Spinal cord (tissue), 10 donors: ENCODE results near the gene SLC16A2. TPM values are rescaled to one million over a fixed set of nuclear protein-coding genes. Genes with fewer than 3 reads are reported as not detected.
"Not testable (repeated sequence)": the region's sequence is repeated elsewhere in the genome, so short reads cannot be mapped to it uniquely, and the experiment has no call there.

Source experiments
- DNase-seq, 6 donors: peaks; one replicate each; pipeline versions ENCODE4 v3.0.0 to v3.0.0-alpha.2; 2013 to 2015; ENCODE audit warnings: low spot score in 6 of 6, low read depth in 4 of 6
- H3K27ac ChIP-seq: one replicate; pipeline ENCODE4 v1.5.1; 2013; ENCODE audit warnings: low read depth, low read length, control low read depth
- H3K27me3 ChIP-seq: one replicate; pipeline ENCODE4 v1.6.1; 2013; ENCODE audit warnings: low read length; ENCODE audit not compliant: control insufficient read depth, insufficient read depth
- H3K36me3 ChIP-seq: one replicate; pipeline ENCODE4 v1.6.1; 2013; ENCODE audit warnings: low read length; ENCODE audit not compliant: control insufficient read depth, insufficient read depth
- H3K4me1 ChIP-seq: one replicate; pipeline ENCODE4 v1.6.1; 2013; ENCODE audit warnings: low read length; ENCODE audit not compliant: control insufficient read depth, insufficient read depth
- H3K4me3 ChIP-seq: one replicate; pipeline ENCODE4 v1.5.1; 2013; ENCODE audit warnings: low read depth, low read length, control low read depth
- H3K9me3 ChIP-seq: one replicate; pipeline ENCODE4 v1.6.1; 2013; ENCODE audit warnings: low read length; ENCODE audit not compliant: control insufficient read depth, insufficient read depth
- WGBS: methylation state at CpG from one replicate; pipeline ENCODE4 v1.1.5; 2013; ENCODE audit warnings: missing lambda C conversion rate; ENCODE audit not compliant: insufficient coverage; 5-methylcytosine and 5-hydroxymethylcytosine counted together
- polyA plus RNA-seq, 2 donors: library from polyadenylated mRNA; unstranded; fragments of 120-200 nt; gene quantifications; one replicate each; pipeline ENCODE4 v1.2.1, GENCODE V29; 2013; ENCODE audit not compliant: insufficient read length in 2 of 2
- total RNA-seq, 2 donors: library from RNA; depleted of rRNA in 1 of 2; stranded (reverse); fragments of 120-200 nt in 1 of 2; fragments of >200 nt in 1 of 2; gene quantifications; one replicate each; pipeline versions ENCODE4 v1.2.3 to v1.2.4, GENCODE V29; 2013 to 2014
- donor health status: healthy.

Gene SLC16A2
- total and polyA plus RNA-seq, 4 donors = 21.0 to 57.7 (median 44.3) TPM

DNA sequence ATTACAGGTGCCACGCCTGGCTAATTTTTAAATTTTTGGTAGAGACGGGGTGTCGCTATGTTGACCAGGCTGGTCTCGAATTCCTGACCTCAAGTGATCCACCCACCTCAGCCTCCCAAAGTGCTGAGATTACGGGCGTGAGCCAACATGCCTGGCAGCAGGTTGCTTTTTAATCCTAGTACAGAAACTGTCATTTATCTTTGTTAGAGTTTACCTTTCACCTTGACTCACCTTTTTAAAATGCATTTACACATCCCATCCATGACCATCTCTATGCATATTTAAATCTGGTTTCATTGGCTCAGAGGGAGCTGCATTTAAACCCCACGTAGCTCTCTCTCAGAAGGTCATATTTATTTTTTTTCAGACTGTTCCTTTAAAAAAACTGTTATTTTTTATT, 31.9 kb downstream of the SLC16A2 start:
- H3K4me1 ChIP-seq = no peaks in the 10 kb centered on the region

DNA sequence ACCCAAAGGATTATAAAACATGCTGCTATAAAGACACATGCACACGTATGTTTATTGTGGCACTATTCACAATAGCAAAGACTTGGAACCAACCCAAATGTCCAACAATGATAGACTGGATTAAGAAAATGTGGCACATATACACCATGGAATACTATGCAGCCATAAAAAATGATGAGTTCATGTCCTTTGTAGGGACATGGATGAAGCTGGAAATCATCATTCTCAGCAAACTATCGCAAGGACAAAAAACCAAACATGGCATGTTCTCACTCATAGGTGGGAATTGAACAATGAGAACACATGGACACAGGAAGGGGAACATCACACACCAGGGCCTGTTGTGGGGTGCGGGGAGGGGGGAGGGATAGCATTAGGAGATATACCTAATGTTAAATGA, 32.9 kb downstream of the SLC16A2 start:
- not testable (repeated sequence) for H3K27ac ChIP-seq, H3K4me3 ChIP-seq, H3K9me3 ChIP-seq, H3K36me3 ChIP-seq, H3K27me3 ChIP-seq, DNase-seq, H3K4me1 ChIP-seq
- WGBS = no CpG with 5 or more reads among the region's 3 CpGs

More for the DNA sequence above, 31.9 kb downstream of the SLC16A2 start:
- WGBS = 96% methylated on average over 4 of the region's 7 CpGs
- Histone ChIP-seq H3K4me3 (no peak overlapping the region), H3K36me3 (no peaks in the 10 kb centered on the region), H3K27ac (no peak overlapping the region), H3K27me3 (no peaks in the 10 kb centered on the region), H3K9me3 (no peaks in the 10 kb centered on the region)
- DNase-seq = no peak

DNA sequence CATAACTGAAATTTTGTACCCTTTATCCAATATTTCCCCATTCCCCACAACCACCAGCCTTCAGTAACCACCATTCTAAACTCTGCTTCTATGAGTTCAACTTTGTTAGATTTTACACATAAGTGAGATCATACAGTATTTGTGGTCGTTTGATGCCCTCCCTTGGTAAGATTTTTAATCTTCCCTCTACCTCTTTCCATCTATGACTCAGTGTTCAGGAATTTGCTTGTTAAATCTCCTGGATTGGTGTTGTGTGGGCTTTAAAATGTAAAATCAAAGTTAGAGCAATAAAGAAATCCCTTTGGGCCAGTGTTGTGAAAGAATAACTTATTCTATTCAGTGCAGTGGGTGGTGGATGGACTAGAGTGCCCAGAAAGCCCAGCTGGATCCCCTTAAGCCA, 37.4 kb downstream of the SLC16A2 start:
- no peak for DNase-seq
- H3K4me3 ChIP-seq = no peak overlapping the region
- no peaks in the 10 kb centered on the region for H3K36me3 ChIP-seq
- no CpG with 5 or more reads among the region's 1 CpG for WGBS
- no peaks in the 10 kb centered on the region for H3K9me3 ChIP-seq
- H3K4me1 ChIP-seq = peaks cover 4% of the 10 kb centered on the region
- peaks cover 3% of the 10 kb centered on the region for H3K27me3 ChIP-seq
- no peak overlapping the region for H3K27ac ChIP-seq

DNA sequence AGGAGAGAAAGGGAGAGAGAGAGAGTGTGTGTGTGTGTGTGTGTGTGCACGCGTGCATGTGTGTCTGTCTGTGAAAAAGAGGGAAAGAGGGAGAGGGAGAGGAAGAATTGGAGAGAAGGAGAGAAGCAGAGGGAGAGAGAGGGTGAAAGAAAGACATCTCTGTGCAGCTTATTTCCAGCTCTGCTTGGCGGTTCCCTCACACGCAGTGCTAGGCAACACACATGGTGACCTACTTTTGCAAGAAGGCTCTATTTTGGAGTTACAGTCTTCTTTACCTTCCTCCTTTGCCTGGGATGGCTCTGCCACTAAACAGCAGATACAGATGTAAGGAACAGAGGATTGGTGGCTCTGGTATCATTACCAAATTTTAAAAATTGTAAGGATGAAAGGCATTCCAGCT, 40.1 kb downstream of the SLC16A2 start:
- Histone ChIP-seq H3K27ac (no peak overlapping the region), H3K27me3 (peaks cover 3% of the 10 kb centered on the region), H3K4me3 (no peak overlapping the region), H3K36me3 (no peaks in the 10 kb centered on the region), H3K4me1 (peaks cover 4% of the 10 kb centered on the region), H3K9me3 (no peaks in the 10 kb centered on the region)
- WGBS = 51% methylated on average over 4 of the region's 4 CpGs
- DNase-seq = peak in 1 of 6 donors; percentile 29

GRCh38 chrX:74464722-74465121, 43.4 kb downstream of the SLC16A2 start:
- Histone ChIP-seq H3K27ac (no peak overlapping the region), H3K4me3 (no peak overlapping the region), H3K27me3 (peaks cover 3% of the 10 kb centered on the region), H3K36me3 (no peaks in the 10 kb centered on the region), H3K4me1 (peaks cover 4% of the 10 kb centered on the region), H3K9me3 (no peaks in the 10 kb centered on the region)
- DNase-seq = no peak
- WGBS = 100% methylated on average over 1 of the region's 1 CpG

DNA sequence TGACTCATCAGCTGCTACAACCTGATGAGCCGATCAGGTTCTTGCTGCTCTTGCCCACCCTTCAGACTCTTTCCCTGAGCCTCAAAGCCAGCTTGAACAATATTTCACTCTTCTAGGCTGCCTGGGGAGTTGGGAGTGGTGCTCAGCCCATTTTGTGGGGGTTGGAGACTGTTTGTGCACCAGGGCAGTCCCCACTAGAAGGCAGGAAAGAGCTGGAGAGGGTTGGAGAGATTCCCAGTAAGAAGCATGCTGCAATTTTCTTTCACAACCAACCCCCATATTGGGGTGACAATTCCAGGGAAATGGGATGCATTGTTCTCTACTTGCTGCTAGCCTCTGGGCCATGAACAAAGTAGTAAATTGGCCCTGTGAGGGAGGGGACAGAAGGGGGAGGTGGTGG, 44.1 kb downstream of the SLC16A2 start:
- H3K4me3 ChIP-seq = no peak overlapping the region
- peaks cover 4% of the 10 kb centered on the region for H3K4me1 ChIP-seq
- no peaks in the 10 kb centered on the region for H3K36me3 ChIP-seq
- no peaks in the 10 kb centered on the region for H3K9me3 ChIP-seq
- DNase-seq = no peak
- no peak overlapping the region for H3K27ac ChIP-seq
- H3K27me3 ChIP-seq = peaks cover 3% of the 10 kb centered on the region
- WGBS = no CpG with 5 or more reads among the region's 1 CpG

- Histone ChIP-seq H3K27me3 (no peaks in the 10 kb centered on the region), H3K27ac (no peak overlapping the region), H3K4me3 (no peak overlapping the region), H3K4me1 (no peaks in the 10 kb centered on the region), H3K9me3 (no peaks in the 10 kb centered on the region), H3K36me3 (no peaks in the 10 kb centered on the region)
- no peak for DNase-seq
Measured at GRCh38 chrX:74467656-74468055, 46.4 kb downstream of the SLC16A2 start.

DNA sequence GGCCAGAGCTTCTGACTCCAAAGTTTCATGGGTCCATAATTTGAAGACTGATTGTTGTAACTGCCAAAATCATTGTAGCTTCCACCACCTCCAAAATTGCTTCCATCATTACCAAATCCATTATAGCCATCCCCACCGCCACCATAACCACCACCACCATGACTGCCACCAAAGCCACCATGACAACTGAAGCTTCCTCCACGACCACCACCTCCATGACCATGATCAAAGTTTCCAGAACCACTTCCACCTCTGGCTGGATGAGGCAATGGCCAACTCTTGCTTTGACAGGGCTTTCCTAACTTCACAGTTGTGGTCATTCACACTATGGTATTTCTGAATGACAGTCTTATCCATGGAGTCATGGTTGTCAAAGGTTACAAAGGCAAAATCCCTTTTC, 51.8 kb downstream of the SLC16A2 start:
- H3K4me1 ChIP-seq, H3K27me3 ChIP-seq, H3K4me3 ChIP-seq, H3K27ac ChIP-seq, DNase-seq, H3K9me3 ChIP-seq, H3K36me3 ChIP-seq: not testable (repeated sequence)
- WGBS = 78% methylated on average over 2 of the region's 2 CpGs

DNA sequence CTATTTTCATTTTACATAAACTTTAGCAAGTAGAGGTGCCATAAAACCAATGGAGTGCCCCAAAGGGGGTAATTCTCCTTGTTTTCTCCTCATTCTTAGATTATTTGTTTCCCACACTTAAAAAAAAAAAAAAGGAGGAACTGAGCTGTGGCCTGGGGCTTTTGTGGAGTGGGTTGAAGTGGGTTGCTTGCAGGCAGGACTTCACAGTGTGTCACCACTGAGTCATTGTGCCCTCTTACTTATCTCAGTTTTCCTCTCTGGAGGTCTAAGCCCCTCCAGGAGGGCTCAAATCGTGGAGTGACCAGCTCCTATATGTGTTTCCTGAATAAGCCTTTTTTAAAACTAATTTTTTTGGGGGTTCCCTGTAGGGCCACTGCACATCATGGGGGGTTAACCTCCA, 69.0 kb downstream of the SLC16A2 start:
- no peak for DNase-seq
- no peak overlapping the region for H3K27ac ChIP-seq
- H3K4me3 ChIP-seq = no peak overlapping the region
- H3K36me3 ChIP-seq = no peaks in the 10 kb centered on the region
- peaks cover 19% of the 10 kb centered on the region for H3K4me1 ChIP-seq
- WGBS = no CpG with 5 or more reads among the region's 1 CpG
- H3K9me3 ChIP-seq = no peaks in the 10 kb centered on the region
- H3K27me3 ChIP-seq = no peaks in the 10 kb centered on the region

DNA sequence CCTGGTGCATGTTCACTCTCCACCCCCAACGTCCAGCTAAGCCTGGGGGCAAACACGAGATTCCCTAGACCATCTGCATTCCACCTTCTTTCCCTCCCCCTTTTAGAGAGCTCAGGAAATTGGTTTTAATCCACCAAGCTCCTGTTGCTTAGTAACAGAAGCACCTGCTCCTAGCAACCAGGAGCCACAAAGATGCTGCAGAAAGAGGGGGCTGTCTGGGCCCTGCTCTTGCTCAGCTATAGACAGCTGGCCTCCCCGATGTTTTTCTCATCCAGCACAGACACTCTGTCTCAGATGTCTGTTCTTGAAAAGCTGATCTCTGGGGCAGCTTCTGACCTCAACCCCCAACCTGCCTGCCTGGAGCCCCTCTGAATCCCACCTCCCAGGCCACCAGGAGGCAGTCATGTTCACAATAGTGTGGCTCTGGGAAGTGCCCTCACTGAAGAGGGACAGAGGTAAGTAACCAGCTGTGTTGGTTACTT, 71.5 kb downstream of the SLC16A2 start:
- DNase-seq = peak in 2 of 6 donors; percentile 59 to 79
- Histone ChIP-seq H3K27me3 (no peaks in the 10 kb centered on the region), H3K9me3 (no peaks in the 10 kb centered on the region), H3K4me3 (no peak overlapping the region), H3K27ac (peak overlapping the region; percentile 33), H3K36me3 (no peaks in the 10 kb centered on the region), H3K4me1 (peaks cover 19% of the 10 kb centered on the region)
- WGBS = 9% methylated on average over 3 of the region's 3 CpGs
